SK-N-SH treated with all-trans-retinoic acid at 6 μM for 48 hours (cell line): ENCODE data around the gene ANKRD34C.

Experiments
- ATAC-seq: fragments of 200-7000 bp; cut with Tn5 transposase; 3 replicates; pipeline ENCODE4 v1.9.1; 2020; ENCODE audit warnings: mild to moderate bottlenecking, moderate library complexity
- BACH2 ChIP-seq: fragments of 250-450 bp; sonication (Bioruptor Pico); IDR thresholded peaks from 2 replicates; pipeline ENCODE4 v1.9.0; 2021; ENCODE audit warnings: mild to moderate bottlenecking, borderline replicate concordance
- CSDC2 ChIP-seq: fragments of 250-450 bp; sonication (Bioruptor Pico); IDR thresholded peaks from 2 replicates; pipeline ENCODE4 v1.5.0; 2020; ENCODE audit warnings: mild to moderate bottlenecking, moderate library complexity
- ESRRG ChIP-seq: fragments of 250-450 bp; sonication (Bioruptor Pico); IDR thresholded peaks from 2 replicates; pipeline ENCODE4 v1.6.1; 2021; ENCODE audit warnings: mild to moderate bottlenecking
- OSR1 ChIP-seq: fragments of 250-450 bp; sonication (Bioruptor Pico); IDR thresholded peaks from 2 replicates; pipeline ENCODE4 v1.8.0; 2022; ENCODE audit warnings: moderate library complexity, mild to moderate bottlenecking, inconsistent platforms
- PATZ1 ChIP-seq: fragments of 250-450 bp; sonication (Bioruptor Pico); IDR thresholded peaks from 2 replicates; pipeline ENCODE4 v1.8.0; 2020; ENCODE audit warnings: mild to moderate bottlenecking, moderate library complexity, borderline replicate concordance
- POU6F1 ChIP-seq: fragments of 250-450 bp; sonication (Bioruptor Pico); IDR thresholded peaks from 2 replicates; pipeline ENCODE4 v1.8.0; 2021; ENCODE audit warnings: low read depth, mild to moderate bottlenecking, moderate library complexity, borderline replicate concordance
- PPARA ChIP-seq: fragments of 250-450 bp; sonication (Bioruptor Pico); IDR thresholded peaks from 2 replicates; pipeline ENCODE4 v1.5.0; 2020; ENCODE audit warnings: mild to moderate bottlenecking, borderline replicate concordance
- RARB ChIP-seq: fragments of 250-450 bp; sonication (Bioruptor Pico); IDR thresholded peaks from 2 replicates; pipeline ENCODE4 v1.8.0; 2021; ENCODE audit warnings: mild to moderate bottlenecking, moderate library complexity
- SNAI2 ChIP-seq: fragments of 250-450 bp; sonication (Bioruptor Pico); IDR thresholded peaks from 2 replicates; pipeline ENCODE4 v1.5.0; 2020; ENCODE audit warnings: mild to moderate bottlenecking, moderate library complexity
- TCF4 ChIP-seq: fragments of 250-450 bp; sonication (Bioruptor Pico); IDR thresholded peaks from 2 replicates; pipeline ENCODE4 v1.8.0; 2021; ENCODE audit warnings: mild to moderate bottlenecking, moderate library complexity, borderline replicate concordance
- TOX ChIP-seq: fragments of 250-450 bp; sonication (Bioruptor Pico); IDR thresholded peaks from 2 replicates; pipeline ENCODE4 v1.8.0; 2021; ENCODE audit warnings: mild to moderate bottlenecking, moderate library complexity, borderline replicate concordance
- ZC3H10 ChIP-seq: fragments of 250-450 bp; sonication (Bioruptor Pico); IDR thresholded peaks from 2 replicates; pipeline ENCODE4 v1.5.1; 2021; ENCODE audit warnings: mild to moderate bottlenecking, moderate library complexity
- ZFP3 ChIP-seq: fragments of 250-450 bp; sonication (Bioruptor Pico); IDR thresholded peaks from 2 replicates; pipeline ENCODE4 v1.5.0; 2020; ENCODE audit warnings: mild to moderate bottlenecking, moderate library complexity
- ZNF565 ChIP-seq: fragments of 450-650 bp; formaldehyde crosslinking; conservative IDR thresholded peaks from 2 replicates; pipeline ENCODE4 v1.5.0; 2020; ENCODE audit warnings: low read depth, mild to moderate bottlenecking, moderate library complexity
- ZNF70 ChIP-seq: fragments of 450-650 bp; formaldehyde crosslinking; IDR thresholded peaks from 2 replicates; pipeline ENCODE4 v1.5.0; 2020; ENCODE audit warnings: mild to moderate bottlenecking, moderate library complexity
- ZNF8 ChIP-seq: fragments of 450-650 bp; formaldehyde crosslinking; IDR thresholded peaks from 2 replicates; pipeline ENCODE4 v1.5.0; 2020; ENCODE audit warnings: mild to moderate bottlenecking, moderate library complexity
- TF ChIP-seq, protein P1 (sequence below): fragments of 250-450 bp; sonication (Bioruptor Pico); IDR thresholded peaks from 2 replicates; pipeline ENCODE4 v1.5.0; 2020; ENCODE audit warnings: mild to moderate bottlenecking, moderate library complexity
- TF ChIP-seq, protein P2 (sequence below): fragments of 250-450 bp; sonication (Bioruptor Pico); IDR thresholded peaks from 2 replicates; pipeline ENCODE4 v1.5.1; 2020; ENCODE audit warnings: low read depth, mild to moderate bottlenecking, moderate library complexity

The ANKRD34C gene

GRCh38 chr15:79283252-79284048, 928 bp downstream of the ANKRD34C start:
- ATAC-seq: peak; percentile 99
- TF ChIP-seq TOX (no peak), PATZ1 (CRISPR knock-in tag) (no peak), RARB (no peak), CSDC2 (0 out of 2 replicates have a peak, but pooled peaks have one; percentile 26), ZNF8 (CRISPR knock-in tag) (no peak), POU6F1 (CRISPR knock-in tag) (no peak), ZC3H10 (CRISPR knock-in tag) (no peak), OSR1 (CRISPR knock-in tag) (no peak), SNAI2 (CRISPR knock-in tag) (no peak), TCF4 (CRISPR knock-in tag) (no peak), ZNF565 (CRISPR knock-in tag) (no peak)
- TF ChIP-seq, protein P1, sequence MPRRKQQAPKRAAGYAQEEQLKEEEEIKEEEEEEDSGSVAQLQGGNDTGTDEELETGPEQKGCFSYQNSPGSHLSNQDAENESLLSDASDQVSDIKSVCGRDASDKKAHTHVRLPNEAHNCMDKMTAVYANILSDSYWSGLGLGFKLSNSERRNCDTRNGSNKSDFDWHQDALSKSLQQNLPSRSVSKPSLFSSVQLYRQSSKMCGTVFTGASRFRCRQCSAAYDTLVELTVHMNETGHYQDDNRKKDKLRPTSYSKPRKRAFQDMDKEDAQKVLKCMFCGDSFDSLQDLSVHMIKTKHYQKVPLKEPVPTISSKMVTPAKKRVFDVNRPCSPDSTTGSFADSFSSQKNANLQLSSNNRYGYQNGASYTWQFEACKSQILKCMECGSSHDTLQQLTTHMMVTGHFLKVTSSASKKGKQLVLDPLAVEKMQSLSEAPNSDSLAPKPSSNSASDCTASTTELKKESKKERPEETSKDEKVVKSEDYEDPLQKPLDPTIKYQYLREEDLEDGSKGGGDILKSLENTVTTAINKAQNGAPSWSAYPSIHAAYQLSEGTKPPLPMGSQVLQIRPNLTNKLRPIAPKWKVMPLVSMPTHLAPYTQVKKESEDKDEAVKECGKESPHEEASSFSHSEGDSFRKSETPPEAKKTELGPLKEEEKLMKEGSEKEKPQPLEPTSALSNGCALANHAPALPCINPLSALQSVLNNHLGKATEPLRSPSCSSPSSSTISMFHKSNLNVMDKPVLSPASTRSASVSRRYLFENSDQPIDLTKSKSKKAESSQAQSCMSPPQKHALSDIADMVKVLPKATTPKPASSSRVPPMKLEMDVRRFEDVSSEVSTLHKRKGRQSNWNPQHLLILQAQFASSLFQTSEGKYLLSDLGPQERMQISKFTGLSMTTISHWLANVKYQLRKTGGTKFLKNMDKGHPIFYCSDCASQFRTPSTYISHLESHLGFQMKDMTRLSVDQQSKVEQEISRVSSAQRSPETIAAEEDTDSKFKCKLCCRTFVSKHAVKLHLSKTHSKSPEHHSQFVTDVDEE (CRISPR knock-in tag): peak; percentile 23; the same call in 1 of the 2 replicates
- TF ChIP-seq, protein P2, sequence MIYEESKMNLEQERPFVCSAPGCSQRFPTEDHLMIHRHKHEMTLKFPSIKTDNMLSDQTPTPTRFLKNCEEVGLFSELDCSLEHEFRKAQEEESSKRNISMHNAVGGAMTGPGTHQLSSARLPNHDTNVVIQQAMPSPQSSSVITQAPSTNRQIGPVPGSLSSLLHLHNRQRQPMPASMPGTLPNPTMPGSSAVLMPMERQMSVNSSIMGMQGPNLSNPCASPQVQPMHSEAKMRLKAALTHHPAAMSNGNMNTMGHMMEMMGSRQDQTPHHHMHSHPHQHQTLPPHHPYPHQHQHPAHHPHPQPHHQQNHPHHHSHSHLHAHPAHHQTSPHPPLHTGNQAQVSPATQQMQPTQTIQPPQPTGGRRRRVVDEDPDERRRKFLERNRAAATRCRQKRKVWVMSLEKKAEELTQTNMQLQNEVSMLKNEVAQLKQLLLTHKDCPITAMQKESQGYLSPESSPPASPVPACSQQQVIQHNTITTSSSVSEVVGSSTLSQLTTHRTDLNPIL (CRISPR knock-in tag): no peak

GRCh38 chr15:79290642-79291275, 8.2 kb downstream of the ANKRD34C start:
- ATAC-seq: no peak

More at GRCh38 chr15:79290642-79291275, 8.2 kb downstream of the ANKRD34C start:
- TF ChIP-seq OSR1 (CRISPR knock-in tag) (no peak), RARB (no peak), PPARA (CRISPR knock-in tag) (no peak), ZNF8 (CRISPR knock-in tag) (no peak), CSDC2 (no peak), ZFP3 (no peak), ESRRG (CRISPR knock-in tag) (no peak), PATZ1 (CRISPR knock-in tag) (no peak), ZNF70 (no peak), ZC3H10 (CRISPR knock-in tag) (no peak), BACH2 (CRISPR knock-in tag) (no peak)
- TF ChIP-seq, protein P2 (CRISPR knock-in tag): no peak
